Endothelial cell of umbilical vein (primary cell): Measurements from ENCODE around the gene LURAP1L. TPM values are rescaled to one million over a fixed set of nuclear protein-coding genes. Genes with fewer than 3 reads are reported as not detected.

Source experiments
- BruUV-seq: library from RNA; stranded (reverse); fragments of 400-500 nt; replicated peaks from 2 replicates; lab custom pipeline; 2021; lab: Mats Ljungman, UMichigan
- CTCF ChIA-PET: fragments of 300-600, 350-600 bp; sonication (Branson Sonifier 250); formaldehyde crosslinking; loops from one replicate; lab custom pipeline; 2021; ENCODE audit warnings: antibody characterized with exemption, inconsistent platforms; lab: Charles Lee
- POLR2A ChIA-PET: fragments of 300-600, 350-600 bp; sonication (Branson Sonifier 250); formaldehyde crosslinking; loops from one replicate; lab custom pipeline; 2021; ENCODE audit warnings: antibody characterized with exemption, inconsistent platforms; lab: Charles Lee
- DNase-seq: peaks from one replicate; pipeline ENCODE4 v3.0.0-alpha.2; 2011; ENCODE audit warnings: low read depth, low spot score
- FAIRE-seq: peaks from 2 replicates; lab custom pipeline; 2011; peaks lifted over from hg19 to GRCh38; lab: Jason Lieb, UNC
- H2AFZ ChIP-seq: 2 replicates; pipeline ENCODE4 v1.6.0; 2012; ENCODE audit warnings: low read depth, low read length, control low read depth, inconsistent platforms
- H3K27ac ChIP-seq: 2 replicates; pipeline ENCODE4 v1.5.1; 2011; ENCODE audit warnings: low read depth, mild to moderate bottlenecking, control low read depth, low read length, moderate library complexity; ENCODE audit not compliant: insufficient read depth
- H3K27me3 ChIP-seq, 2 experiments: 2 replicates each; pipeline versions ENCODE4 v1.6.0 to v1.6.1; 2011; ENCODE audit warnings: low read length in 2 of 2, mixed read lengths in 1 of 2; ENCODE audit not compliant: control insufficient read depth in 2 of 2, insufficient read depth in 2 of 2
- H3K36me3 ChIP-seq, 2 experiments: 2 replicates in 1 of 2; 3 replicates in 1 of 2; pipeline ENCODE4 v1.5.1; 2011; ENCODE audit warnings: low read length in 2 of 2, mild to moderate bottlenecking in 1 of 2, moderate library complexity in 1 of 2; ENCODE audit not compliant: control insufficient read depth in 2 of 2, insufficient read depth in 2 of 2; ENCODE audit errors: extremely low read depth in 1 of 2
- H3K4me1 ChIP-seq: 3 replicates; pipeline ENCODE4 v1.5.1; 2011; ENCODE audit warnings: mild to moderate bottlenecking, low read length; ENCODE audit not compliant: control insufficient read depth, insufficient read depth; ENCODE audit errors: extremely low read depth
- H3K4me2 ChIP-seq: 2 replicates; pipeline ENCODE4 v1.6.1; 2011; ENCODE audit warnings: low read length, control low read depth, mixed read lengths; ENCODE audit not compliant: insufficient read depth
- H3K4me3 ChIP-seq, 3 experiments: fragments of 200-600 bp in 1 of 3; sonication (generic), shearing (Covaris generic) in 1 of 3; replicated peaks in 1 of 3; 2 replicates each; pipeline ENCODE4 v1.5.1; 2011 to 2016; ENCODE audit warnings: control low read depth in 3 of 3, low read length in 3 of 3, mild to moderate bottlenecking in 2 of 3, inconsistent platforms in 1 of 3, low read depth in 1 of 3, moderate library complexity in 1 of 3; ENCODE audit not compliant: insufficient read depth in 1 of 3
- H3K79me2 ChIP-seq: 2 replicates; pipeline ENCODE4 v1.6.0; 2012; ENCODE audit warnings: low read length, inconsistent platforms; ENCODE audit not compliant: control insufficient read depth, insufficient read depth
- H3K9ac ChIP-seq: replicated peaks from 2 replicates; pipeline ENCODE3; 2011; ENCODE audit warnings: low read length, control low read depth; ENCODE audit not compliant: insufficient read depth; ENCODE audit errors: extremely low read depth
- H3K9me1 ChIP-seq: replicated peaks from 3 replicates; pipeline ENCODE4 v1.6.0; 2011; ENCODE audit warnings: mild to moderate bottlenecking, low read length; ENCODE audit not compliant: control insufficient read depth, insufficient read depth; ENCODE audit errors: extremely low read depth
- H3K9me3 ChIP-seq: replicated peaks from 2 replicates; pipeline ENCODE4 v1.5.1; 2012; ENCODE audit warnings: low read length, inconsistent platforms; ENCODE audit not compliant: control insufficient read depth, insufficient read depth
- H4K20me1 ChIP-seq: replicated peaks from 2 replicates; pipeline ENCODE3; 2011; ENCODE audit warnings: mild to moderate bottlenecking, low read length; ENCODE audit not compliant: control insufficient read depth, insufficient read depth; ENCODE audit errors: extremely low read depth
- CTCF ChIP-seq, 2 donors: IDR thresholded peaks; 1 replicate in 1 of 2; 2 replicates in 1 of 2; pipeline ENCODE4 v1.5.1; 2011; ENCODE audit warnings: low read length in 2 of 2, mild to moderate bottlenecking in 2 of 2, moderate library complexity in 2 of 2, control low read depth in 1 of 2, inconsistent platforms in 1 of 2, low read depth in 1 of 2; ENCODE audit not compliant: insufficient read depth in 1 of 2; ENCODE audit errors: extremely low read depth in 1 of 2
- EZH2 ChIP-seq: IDR thresholded peaks from 2 replicates; pipeline ENCODE4 v1.6.1; 2012; ENCODE audit warnings: borderline replicate concordance, low read depth, mild to moderate bottlenecking, moderate library complexity, low read length, inconsistent platforms; ENCODE audit not compliant: severe bottlenecking
- FOS ChIP-seq: IDR thresholded peaks from 2 replicates; pipeline ENCODE4 v1.6.1; 2011; ENCODE audit warnings: mild to moderate bottlenecking, low read length, moderate library complexity, borderline replicate concordance; ENCODE audit not compliant: insufficient read depth
- GATA2 ChIP-seq: IDR thresholded peaks from 2 replicates; pipeline ENCODE4 v1.7.0; 2011; ENCODE audit warnings: low read depth, mild to moderate bottlenecking, moderate library complexity, mixed read lengths, low read length; ENCODE audit not compliant: insufficient read length, insufficient read depth
- JUN ChIP-seq: IDR thresholded peaks from 2 replicates; pipeline ENCODE4 v1.6.1; 2011; ENCODE audit warnings: borderline replicate concordance, low read depth; ENCODE audit not compliant: insufficient read length, insufficient read depth
- MAX ChIP-seq: IDR thresholded peaks from 2 replicates; pipeline ENCODE4 v1.6.1; 2011; ENCODE audit not compliant: insufficient read depth, insufficient read length
- MYC ChIP-seq: IDR thresholded peaks from one replicate; pipeline ENCODE4 v1.6.1; 2011; ENCODE audit warnings: mild to moderate bottlenecking, low read depth, low read length
- POLR2A ChIP-seq: IDR thresholded peaks from 2 replicates; pipeline ENCODE4 v1.6.1; 2012; ENCODE audit warnings: low read depth, mild to moderate bottlenecking, control low read depth, low read length
- POLR2AphosphoS5 ChIP-seq: IDR thresholded peaks from 2 replicates; pipeline ENCODE4 v1.6.1; 2012; ENCODE audit warnings: low read depth, mild to moderate bottlenecking, control low read depth, low read length, moderate library complexity; ENCODE audit not compliant: insufficient read depth
- dilution Hi-C: fragments of 300-500 bp; cut with MboI; formaldehyde crosslinking; loops from one replicate; pipeline ENCODE4 v1.15.0; 2019; ENCODE audit warnings: low sequenced_read_pairs; ENCODE audit not compliant: extremely low pct_ligation_motif_present
- intact Hi-C: fragments of 100-400 bp; cut with micrococcal nuclease; formaldehyde crosslinking; loops from one replicate; pipeline ENCODE4 v1.10.0; 2022
- polyA plus RNA-seq, 4 experiments: library from polyadenylated mRNA; depleted of rRNA in 3 of 4; stranded (reverse) in 3 of 4; unstranded in 1 of 4; fragments of >200 nt; gene quantifications; 2 replicates each; pipeline versions ENCODE4 v1.2.1 to v1.2.3, GENCODE V29; 2011 to 2012; ENCODE audit warnings: missing spikeins in 1 of 4
- total RNA-seq: library from RNA; stranded (reverse); gene quantifications from 2 replicates; pipeline ENCODE4 v1.2.3, GENCODE V29; 2021

LURAP1L gene
- total and polyA plus RNA-seq, 2 donors (not counting 3 experiments of a cell fraction or from before 2014, with no cell fraction given), result 1.5 to 3.3 TPM

- FAIRE-seq (no peak), DNase-seq (no peak)
- Histone ChIP-seq H3K9ac (no peak overlapping the region), H3K4me2 (no peak overlapping the region), H3K79me2 (no peaks in the 10 kb centered on the region), H3K4me1 (no peaks in the 10 kb centered on the region), H3K27ac (no peak overlapping the region), H3K9me1 (no peaks in the 10 kb centered on the region), H3K4me3 (no peak overlapping the region), H2AFZ (no peak overlapping the region), H3K9me3 (no peaks in the 10 kb centered on the region), H4K20me1 (no peaks in the 10 kb centered on the region), H3K27me3 (no peaks in the 10 kb centered on the region), H3K36me3 (no peaks in the 10 kb centered on the region)
- dilution Hi-C loops, result no loop called here
- ChIA-PET POLR2A (no interaction called here), CTCF (no interaction called here)
- no peak for TF ChIP-seq CTCF (IDR thresholded peaks at IDR 0.05; ENCODE audit: extremely low read depth in 1 of 2, insufficient read depth in 1 of 2, low read depth in 1 of 2, low read length in 2 of 2)
- no peak for TF ChIP-seq MYC
- intact Hi-C loops, result no loop called here
- BruUV-seq, result no TSS peak
Measured at GRCh38 chr9:12794101-12794799, 19.4 kb downstream of the LURAP1L start.

GRCh38 chr9:12796601-12797000, 21.8 kb downstream of the LURAP1L start:
- H3K9ac ChIP-seq, result no peak overlapping the region
- no peaks in the 10 kb centered on the region for H3K27me3 ChIP-seq
- TF ChIP-seq CTCF (IDR thresholded peaks at IDR 0.05; ENCODE audit: extremely low read depth in 1 of 2, insufficient read depth in 1 of 2, low read depth in 1 of 2, low read length in 2 of 2) (no peak), JUN (no peak), POLR2AphosphoS5 (no peak), POLR2A (no peak), FOS (no peak), MAX (no peak), EZH2 (no peak), MYC (no peak), GATA2 (no peak)
- no peaks in the 10 kb centered on the region for H3K9me3 ChIP-seq
- H3K4me3 ChIP-seq, result no peak overlapping the region
- H3K9me1 ChIP-seq, result no peaks in the 10 kb centered on the region
- H3K79me2 ChIP-seq, result no peaks in the 10 kb centered on the region
- intact Hi-C loops, result no loop called here
- no TSS peak for BruUV-seq
- ChIA-PET CTCF (interaction anchor here (1.4 to 2.0 kb wide), 2 partner anchors 14 to 20 kb away, joined by 9 to 10 read pairs; no protein-coding TSS in a partner anchor), POLR2A (no interaction called here)
- H3K4me1 ChIP-seq, result peaks cover 4% of the 10 kb centered on the region
- no peak for DNase-seq
- no peaks in the 10 kb centered on the region for H3K36me3 ChIP-seq
- H3K27ac ChIP-seq, result no peak overlapping the region
- FAIRE-seq, result no peak
- H3K4me2 ChIP-seq, result no peak overlapping the region
- no peak overlapping the region for H2AFZ ChIP-seq
- dilution Hi-C loops, result no loop called here
- no peaks in the 10 kb centered on the region for H4K20me1 ChIP-seq
